HG03045 (cell line): ENCODE results near the gene PRICKLE2.

Experiments used
- ATAC-seq: cut with Tn5 transposase; IDR thresholded peaks from one replicate; pipeline ENCODE4 v1.9.1; 2021; ENCODE audit warnings: mild to moderate bottlenecking, moderate library complexity; ENCODE audit not compliant: unreplicated experiment

PRICKLE2 gene

GRCh38 chr3:64224826-64225610 is at the start of gene PRICKLE2:
PRICKLE2 (minus strand) TSS chr3:64225466; CDS start chr3:64198927, 26,539 bp downstream.
- peak; percentile 91 for ATAC-seq

- no peak for ATAC-seq
Measured at GRCh38 chr3:64272842-64273241, 47.6 kb upstream of the PRICKLE2 start.

- no peak for ATAC-seq
Measured at GRCh38 chr3:64272271-64272670, 47.0 kb upstream of the PRICKLE2 start.

- ATAC-seq: no peak
Measured at GRCh38 chr3:64271631-64272030, 46.4 kb upstream of the PRICKLE2 start.

- ATAC-seq: no peak
Measured at GRCh38 chr3:64270866-64271260, 45.6 kb upstream of the PRICKLE2 start.

- ATAC-seq: no peak
Measured at GRCh38 chr3:64270142-64270865, 45.0 kb upstream of the PRICKLE2 start.

- no peak for ATAC-seq
Measured at GRCh38 chr3:64268926-64269325, 43.7 kb upstream of the PRICKLE2 start.

GRCh38 chr3:64267721-64268604 is 42.7 kb upstream of the PRICKLE2 start:
- no peak for ATAC-seq

GRCh38 chr3:64266983-64267382 is 41.7 kb upstream of the PRICKLE2 start:
- no peak for ATAC-seq

GRCh38 chr3:64266065-64266931 is 41.0 kb upstream of the PRICKLE2 start:
- no peak for ATAC-seq

- ATAC-seq: no peak
Measured at GRCh38 chr3:64265646-64266045, 40.4 kb upstream of the PRICKLE2 start.

GRCh38 chr3:64264501-64265109 is 39.3 kb upstream of the PRICKLE2 start:
- no peak for ATAC-seq

- ATAC-seq: no peak
Measured at GRCh38 chr3:64262574-64263114, 37.4 kb upstream of the PRICKLE2 start.

GRCh38 chr3:64260431-64260830 is 35.2 kb upstream of the PRICKLE2 start:
- no peak for ATAC-seq

GRCh38 chr3:64259636-64260035 is 34.4 kb upstream of the PRICKLE2 start:
- ATAC-seq: no peak

- ATAC-seq: no peak
Measured at GRCh38 chr3:64257100-64257755, 32.0 kb upstream of the PRICKLE2 start.

- no peak for ATAC-seq
Measured at GRCh38 chr3:64255741-64256340, 30.6 kb upstream of the PRICKLE2 start.

- no peak for ATAC-seq
Measured at GRCh38 chr3:64254443-64254842, 29.2 kb upstream of the PRICKLE2 start.

- ATAC-seq: no peak
Measured at GRCh38 chr3:64253689-64254088, 28.4 kb upstream of the PRICKLE2 start.
